Body of pancreas (tissue), 4 donors: ENCODE results near the gene ING1. TPM values are rescaled to one million over a fixed set of nuclear protein-coding genes. Genes with fewer than 3 reads are reported as not detected.

Source experiments
- ATAC-seq: fragments of 150-250 bp; one replicate; pipeline ENCODE4 v1.9.1; 2016
- DNase-seq, 4 donors: peaks; one replicate each; pipeline ENCODE4 v3.0.0-alpha.2; 2019
- H3K27ac ChIP-seq, 4 donors: fragments of 200-600 bp; sonication (generic); 1 replicate in 3 of 4; 2 replicates in 1 of 4; pipeline versions ENCODE4 v1.5.1 to v1.6.1; 2016 to 2019; ENCODE audit warnings: mild to moderate bottlenecking in 1 of 4, mixed read lengths in 1 of 4, moderate library complexity in 1 of 4
- H3K27me3 ChIP-seq, 2 donors: fragments of 200-600 bp; sonication (generic); one replicate each; pipeline ENCODE4 v1.6.0; 2016; ENCODE audit warnings: mild to moderate bottlenecking in 1 of 2
- H3K36me3 ChIP-seq, 2 donors: fragments of 200-600 bp; sonication (generic); replicated peaks in 1 of 2; 2 replicates each; pipeline ENCODE4 v1.5.1; 2016; ENCODE audit warnings: low read depth in 2 of 2; ENCODE audit not compliant: insufficient read depth in 1 of 2
- H3K4me1 ChIP-seq: fragments of 200-600 bp; sonication (generic); one replicate; pipeline ENCODE4 v1.6.0; 2016
- H3K4me3 ChIP-seq, 2 donors: fragments of 200-600 bp; sonication (generic); 1 replicate in 1 of 2; 2 replicates in 1 of 2; pipeline ENCODE4 v1.5.1; 2016 to 2019
- H3K9me3 ChIP-seq, 3 donors: fragments of 200-600 bp; sonication (generic); 1 replicate in 2 of 3; 2 replicates in 1 of 3; pipeline ENCODE4 v1.5.1; 2016
- CTCF ChIP-seq, 7 experiments: fragments of 450-650 bp in 4 of 7; fragments of 200-600 bp in 3 of 7; sonication (generic) in 3 of 7; IDR thresholded peaks; one replicate each; pipeline ENCODE4 v1.5.1; 2016 to 2019; ENCODE audit warnings: antibody characterized with exemption in 7 of 7
- POLR2A ChIP-seq, 3 donors: fragments of 450-650 bp; IDR thresholded peaks; one replicate each; pipeline ENCODE4 v1.6.1; 2016; ENCODE audit warnings: antibody characterized with exemption in 3 of 3, mild to moderate bottlenecking in 2 of 3
- WGBS, 2 donors: methylation state at CpG; one replicate each; pipeline ENCODE4 v1.1.5; 2017; 5-methylcytosine and 5-hydroxymethylcytosine counted together
- intact Hi-C: fragments of 100-400 bp; cut with DNase I; formaldehyde crosslinking; loops from one replicate; pipeline ENCODE4 v1.15.1; 2023
- total RNA-seq, 2 donors: library from RNA; depleted of rRNA; stranded (reverse); fragments of >200 nt; gene quantifications; one replicate each; pipeline ENCODE4 v1.1.0, GENCODE V29; 2016

Gene ING1
- total RNA-seq, 2 donors from 2014 or later, result 3.4 to 4.6 TPM

GRCh38 chr13:110756219-110756631 is 42.7 kb downstream of the ING1 start:
- DNase-seq, result no peak
- Histone ChIP-seq H3K9me3 (no peaks in the 10 kb centered on the region), H3K27me3 (no peaks in the 10 kb centered on the region), H3K36me3 (no peaks in the 10 kb centered on the region), H3K27ac (no peak overlapping the region), H3K4me3 (no peak overlapping the region), H3K4me1 (no peaks in the 10 kb centered on the region)
- no peak for TF ChIP-seq POLR2A (IDR thresholded peaks at IDR 0.05)
- intact Hi-C loops, result no loop called here
- WGBS, 2 donors, result 60 to 66% methylated on average over 3 of the region's 3 CpGs
- no peak for ATAC-seq

- 86 to 88% methylated on average over 14 of the region's 14 CpGs for WGBS, 2 donors
- Histone ChIP-seq H3K4me1 (no peaks in the 10 kb centered on the region), H3K9me3 (no peaks in the 10 kb centered on the region), H3K27me3 (no peaks in the 10 kb centered on the region), H3K36me3 (no peaks in the 10 kb centered on the region), H3K4me3 (no peak overlapping the region), H3K27ac (no peak overlapping the region)
- ATAC-seq (no peak), DNase-seq (no peak)
- intact Hi-C loops, result no loop called here
- TF ChIP-seq POLR2A (IDR thresholded peaks at IDR 0.05) (no peak), CTCF (IDR thresholded peaks at IDR 0.05) (no peak)
Measured at GRCh38 chr13:110757296-110757695, 43.8 kb downstream of the ING1 start.

- TF ChIP-seq CTCF (IDR thresholded peaks at IDR 0.05) (no peak), POLR2A (IDR thresholded peaks at IDR 0.05) (no peak)
- Histone ChIP-seq H3K4me3 (no peak overlapping the region), H3K27me3 (no peaks in the 10 kb centered on the region), H3K36me3 (no peaks in the 10 kb centered on the region), H3K27ac (peak overlapping the region in 1 of 4 donors; percentile 21), H3K4me1 (no peaks in the 10 kb centered on the region), H3K9me3 (no peaks in the 10 kb centered on the region)
- peak; percentile 40 for ATAC-seq
- peak in 1 of 4 donors; percentile 16 for DNase-seq
- intact Hi-C loops, result no loop called here
- 48 to 54% methylated on average over 4 of the region's 4 CpGs for WGBS, 2 donors
Measured at GRCh38 chr13:110758195-110758805, 44.8 kb downstream of the ING1 start.

- Histone ChIP-seq H3K27me3 (no peaks in the 10 kb centered on the region), H3K27ac (no peak overlapping the region), H3K4me1 (no peaks in the 10 kb centered on the region), H3K36me3 (no peaks in the 10 kb centered on the region), H3K4me3 (no peak overlapping the region), H3K9me3 (no peaks in the 10 kb centered on the region)
- DNase-seq (no peak), ATAC-seq (no peak)
- WGBS, 2 donors, result 81 to 82% methylated on average over 4 of the region's 4 CpGs
- intact Hi-C loops, result no loop called here
- TF ChIP-seq CTCF (IDR thresholded peaks at IDR 0.05) (no peak), POLR2A (IDR thresholded peaks at IDR 0.05) (no peak)
Measured at GRCh38 chr13:110759710-110760109, 46.2 kb downstream of the ING1 start.

GRCh38 chr13:110760611-110761010 is 47.1 kb downstream of the ING1 start:
- no peaks in the 10 kb centered on the region for H3K27me3 ChIP-seq
- no peaks in the 10 kb centered on the region for H3K4me1 ChIP-seq
- WGBS, 2 donors, result 80 to 84% methylated on average over 5 to 6 of the region's 6 CpGs
- H3K36me3 ChIP-seq, result no peaks in the 10 kb centered on the region
- no peak overlapping the region for H3K4me3 ChIP-seq
- H3K9me3 ChIP-seq, result no peaks in the 10 kb centered on the region
- DNase-seq, result no peak
- ATAC-seq, result no peak
- no peak for TF ChIP-seq CTCF (IDR thresholded peaks at IDR 0.05)
- TF ChIP-seq POLR2A (IDR thresholded peaks at IDR 0.05), result no peak
- no peak overlapping the region for H3K27ac ChIP-seq
- intact Hi-C loops, result no loop called here
